GM18507 (cell line): ENCODE measurements around the gene SESN1.

Experiments used
- DNase-seq: peaks from one replicate; pipeline ENCODE4 v3.0.0; 2011; ENCODE audit warnings: low read depth; ENCODE audit not compliant: insufficient read length; ENCODE audit errors: extremely low spot score
- FAIRE-seq: peaks from 2 replicates; lab custom pipeline; 2011; peaks lifted over from hg19 to GRCh38; lab: Jason Lieb, UNC

Gene SESN1

GRCh38 chr6:109039795-109040194 lies 54.9 kb downstream of the SESN1 start:
- no peak for DNase-seq
- no peak for FAIRE-seq

GRCh38 chr6:109038837-109039398 lies 55.7 kb downstream of the SESN1 start:
- no peak for DNase-seq
- no peak for FAIRE-seq

GRCh38 chr6:109036574-109037294 lies 57.9 kb downstream of the SESN1 start:
- DNase-seq: no peak
- no peak for FAIRE-seq

GRCh38 chr6:109034526-109034925 lies 60.1 kb downstream of the SESN1 start:
- FAIRE-seq (no peak), DNase-seq (no peak)

GRCh38 chr6:109033655-109034054 lies 61.0 kb downstream of the SESN1 start:
- FAIRE-seq (no peak), DNase-seq (no peak)

GRCh38 chr6:109031416-109031815 lies 63.2 kb downstream of the SESN1 start:
- FAIRE-seq (no peak), DNase-seq (no peak)

- FAIRE-seq: no peak
- no peak for DNase-seq
Measured at GRCh38 chr6:109029313-109029712, 65.3 kb downstream of the SESN1 start.

GRCh38 chr6:109028439-109028838 lies 66.2 kb downstream of the SESN1 start:
- no peak for FAIRE-seq
- no peak for DNase-seq

GRCh38 chr6:109027964-109028363 lies 66.7 kb downstream of the SESN1 start:
- no peak for FAIRE-seq
- no peak for DNase-seq

- FAIRE-seq: no peak
- DNase-seq: no peak
Measured at GRCh38 chr6:109025639-109026038, 69.0 kb downstream of the SESN1 start.

GRCh38 chr6:109024784-109025183 lies 69.9 kb downstream of the SESN1 start:
- DNase-seq (no peak), FAIRE-seq (no peak)

- FAIRE-seq: no peak
- DNase-seq: no peak
Measured at GRCh38 chr6:109024368-109024767, 70.3 kb downstream of the SESN1 start.

- FAIRE-seq (no peak), DNase-seq (no peak)
Measured at GRCh38 chr6:109023356-109023925, 71.2 kb downstream of the SESN1 start.

- no peak for FAIRE-seq
- no peak for DNase-seq
Measured at GRCh38 chr6:109021870-109022269, 72.8 kb downstream of the SESN1 start.

- no peak for DNase-seq
- no peak for FAIRE-seq
Measured at GRCh38 chr6:109019911-109020310, 74.7 kb downstream of the SESN1 start.

- DNase-seq (no peak), FAIRE-seq (no peak)
Measured at GRCh38 chr6:109015176-109015575, 79.5 kb downstream of the SESN1 start.

- DNase-seq: no peak
- FAIRE-seq: no peak
Measured at GRCh38 chr6:109014606-109015005, 80.0 kb downstream of the SESN1 start.

GRCh38 chr6:109013656-109014305 lies 80.9 kb downstream of the SESN1 start:
- no peak for DNase-seq
- FAIRE-seq: no peak

GRCh38 chr6:109010705-109011102 lies 83.9 kb downstream of the SESN1 start:
- no peak for DNase-seq
- no peak for FAIRE-seq

GRCh38 chr6:109009962-109010704 lies 84.5 kb downstream of the SESN1 start:
- no peak for FAIRE-seq
- no peak for DNase-seq
